ENCODE results near the gene DNASE1L3. TPM values are rescaled to one million over a fixed set of nuclear protein-coding genes. Genes with fewer than 3 reads are reported as not detected.

Gene DNASE1L3
- total and polyA plus RNA-seq, 2 of the 13 experiments (the other 11 are each of a cell fraction or from before 2014, with no cell fraction given): 0.86 to 1.7 TPM

GRCh38 chr3:58175437-58176184 is 35.2 kb downstream of the DNASE1L3 start (continued):
- no peak for TF ChIP-seq KIAA2018 (CRISPR knock-in tag; IDR thresholded peaks at IDR 0.05; ENCODE audit: borderline replicate concordance)
- peak; percentile 44 for TF ChIP-seq U2AF1 (optimal IDR thresholded peaks at IDR 0.05; ENCODE audit: low read depth, low read length)
- peak; percentile 93; the same call in 1 of the 2 replicates for TF ChIP-seq HNF4G (IDR thresholded peaks at IDR 0.05; ENCODE audit: borderline replicate concordance, low read depth, low read length)
- peak; percentile 97 for TF ChIP-seq HNF4G (CRISPR knock-in tag; IDR thresholded peaks at IDR 0.05; ENCODE audit: borderline replicate concordance, low read depth)
- TF ChIP-seq HDAC2 (CRISPR knock-in tag; IDR thresholded peaks at IDR 0.05): peak; percentile 88
- TF ChIP-seq FOXO1 (CRISPR knock-in tag; IDR thresholded peaks at IDR 0.05): peak; percentile 95
- TF ChIP-seq ZFP37 (CRISPR knock-in tag; IDR thresholded peaks at IDR 0.05; ENCODE audit: borderline replicate concordance): no peak
- no peak for TF ChIP-seq ZNF703 (CRISPR knock-in tag; IDR thresholded peaks at IDR 0.05; ENCODE audit: borderline replicate concordance)
- TF ChIP-seq HNF1A (IDR thresholded peaks at IDR 0.05; ENCODE audit: low read depth): peak; percentile 53
- TF ChIP-seq HNF1A (CRISPR knock-in tag; IDR thresholded peaks at IDR 0.05; ENCODE audit: borderline replicate concordance): peak; percentile 62; the same call in 1 of the 2 replicates
- TF ChIP-seq ZNF549 (CRISPR knock-in tag; IDR thresholded peaks at IDR 0.05): peak; percentile 82; the same call in 1 of the 2 replicates
- 0 out of 2 replicates have a peak, but pooled peaks have one; percentile 63 for TF ChIP-seq ZSCAN20 (CRISPR knock-in tag; IDR thresholded peaks at IDR 0.05; ENCODE audit: borderline replicate concordance)
- TF ChIP-seq ELF4 (CRISPR knock-in tag; IDR thresholded peaks at IDR 0.05; ENCODE audit: borderline replicate concordance): peak; percentile 78; the same call in 1 of the 2 replicates
